Right ventricle myocardium superior (tissue), 1 donor: ENCODE data around the gene RPS21. TPM values are rescaled to one million over a fixed set of nuclear protein-coding genes. Genes with fewer than 3 reads are reported as not detected.
"Not testable (repeated sequence)": the region's sequence is repeated elsewhere in the genome, so short reads cannot be mapped to it uniquely, and the experiment has no call there.

ENCODE experiments used
- ATAC-seq: fragments of 200-7000 bp; cut with Tn5 transposase; one replicate; pipeline ENCODE4 v1.9.1; 2020; ENCODE audit warnings: mild to moderate bottlenecking; ENCODE audit not compliant: poor library complexity
- DNase-seq: peaks from one replicate; pipeline ENCODE4 v3.0.0-alpha.2; 2020
- intact Hi-C: fragments of 100-400 bp; cut with DNase I; formaldehyde crosslinking; loops from one replicate; pipeline ENCODE4 v1.11.2; 2022
- total RNA-seq: library from RNA; stranded (reverse); fragmentation: NEBNext Ultra II Directional; extraction: Animal tissue kit (Norgen Biotek cat#: 25700); gene quantifications from one replicate; pipeline ENCODE4 v1.2.1, GENCODE V29; 2021
- donor health status: DM: no; HTN: yes; CAD: no; lungs with severe emphysema.

The RPS21 gene
- total RNA-seq, 1 donor from 2014 or later: 732 TPM

DNA sequence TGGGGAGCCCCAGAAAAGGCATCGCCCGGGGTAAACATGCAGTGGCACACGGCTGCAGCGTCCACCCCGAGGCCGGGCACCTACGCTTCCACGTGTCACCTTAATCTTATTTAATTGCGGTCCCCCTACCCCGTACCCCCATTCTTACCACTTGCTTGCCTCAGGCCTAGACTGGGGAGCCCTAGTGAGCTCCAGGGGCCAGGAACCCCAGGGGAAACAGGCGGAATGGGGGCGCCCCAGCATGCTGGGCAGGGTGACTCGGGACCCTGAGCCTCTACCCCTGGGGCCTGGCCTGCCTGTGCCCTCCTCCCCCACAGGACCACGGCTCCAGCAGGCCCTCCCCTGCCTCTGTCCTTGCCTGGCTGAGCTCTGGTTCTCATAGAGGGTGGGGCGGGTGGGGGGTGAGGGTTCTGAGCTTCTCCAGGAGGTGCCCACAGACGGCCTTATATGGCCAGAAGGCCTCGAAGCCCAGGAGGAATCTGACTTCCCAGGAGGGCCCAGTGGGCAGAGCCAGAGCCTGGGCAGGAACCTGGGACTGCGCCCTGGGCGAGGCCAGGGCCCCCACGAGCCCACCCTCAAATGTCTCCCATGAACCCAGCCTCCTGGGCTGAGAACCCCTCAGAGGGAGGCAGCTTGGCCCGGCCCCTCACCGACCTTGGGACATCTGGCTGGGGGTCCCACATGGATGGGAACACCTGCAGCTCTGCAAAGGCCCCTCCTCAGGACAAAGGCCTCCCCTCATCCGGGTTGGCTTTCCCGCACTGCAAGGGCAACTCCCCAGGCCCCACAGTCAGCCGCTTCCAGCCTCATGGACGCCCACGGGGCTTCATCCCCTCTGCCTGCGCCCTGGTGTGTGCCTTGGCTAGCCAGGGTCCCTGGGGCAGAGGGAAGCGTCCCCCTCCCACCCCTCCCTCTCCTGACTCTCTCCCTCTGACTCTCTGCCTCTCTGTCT is 14.6 kb upstream of the RPS21 start:
- ATAC-seq (no peak), DNase-seq (no peak)
- intact Hi-C loops: no loop called here

DNA sequence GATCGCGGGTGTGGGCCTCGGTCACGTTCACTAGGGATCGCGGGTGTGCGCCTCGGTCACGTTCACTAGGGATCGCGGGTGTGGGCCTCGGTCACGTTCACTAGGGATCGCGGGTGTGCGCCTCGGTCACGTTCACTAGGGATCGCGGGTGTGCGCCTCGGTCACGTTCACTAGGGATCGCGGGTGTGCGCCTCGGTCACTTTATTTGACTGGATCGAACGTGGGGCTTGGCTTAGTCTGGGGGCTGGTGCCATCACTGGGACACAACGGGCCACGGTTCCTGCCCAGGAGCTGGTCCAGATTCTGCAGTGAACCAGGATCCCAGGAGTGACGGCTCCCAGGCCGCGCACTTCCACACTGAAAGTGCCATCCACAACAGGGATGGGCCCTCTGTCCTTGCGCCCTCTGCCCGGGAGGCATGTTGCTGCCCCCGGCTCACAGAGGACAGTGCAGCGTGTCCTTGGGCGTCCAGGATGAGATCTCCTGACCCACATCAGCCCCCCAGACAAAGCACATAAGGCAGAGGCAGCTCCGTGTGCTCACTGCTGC is 13.2 kb upstream of the RPS21 start:
- ATAC-seq, intact Hi-C loops, DNase-seq: not testable (repeated sequence)

DNA sequence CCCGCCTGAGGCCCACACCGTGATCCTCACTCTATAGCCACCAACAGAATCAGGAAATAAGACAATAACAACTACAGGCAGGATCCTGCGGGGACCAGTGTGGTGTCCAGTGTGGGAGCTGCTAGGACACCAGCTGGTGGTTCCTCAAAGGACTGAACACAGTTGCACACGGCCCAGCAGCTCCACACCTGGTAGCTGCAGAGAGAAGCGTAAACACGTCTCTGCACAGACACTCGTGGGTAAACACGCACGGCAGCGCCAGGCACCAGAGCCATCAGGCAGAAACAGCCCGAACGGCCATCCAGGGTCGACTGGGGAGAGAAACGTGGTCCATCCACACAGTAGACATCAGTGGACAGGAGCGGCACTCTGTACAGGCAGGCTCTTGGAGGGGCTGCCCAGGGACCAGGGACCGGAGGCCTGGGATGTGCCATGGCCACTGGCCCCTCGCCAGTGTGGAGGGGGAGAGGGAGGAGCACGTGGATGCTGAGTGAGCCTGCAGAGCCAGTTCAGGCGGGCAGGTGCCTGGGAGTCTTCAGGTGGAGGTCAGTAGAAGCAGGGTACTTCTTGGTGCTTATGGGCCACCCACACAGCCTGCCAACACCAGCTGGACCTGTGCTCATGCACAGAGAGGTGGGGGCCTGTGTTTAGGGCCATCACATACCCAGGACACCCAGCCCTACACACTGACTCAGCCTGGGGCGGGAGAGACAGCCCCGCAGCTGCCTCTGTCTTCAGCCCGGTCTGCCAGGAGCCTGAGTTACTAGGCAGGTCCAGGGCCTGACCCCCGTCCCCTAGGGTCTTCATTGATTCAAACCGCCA is 12.4 kb upstream of the RPS21 start:
- intact Hi-C loops: no loop called here
- ATAC-seq (no peak), DNase-seq (no peak)

DNA sequence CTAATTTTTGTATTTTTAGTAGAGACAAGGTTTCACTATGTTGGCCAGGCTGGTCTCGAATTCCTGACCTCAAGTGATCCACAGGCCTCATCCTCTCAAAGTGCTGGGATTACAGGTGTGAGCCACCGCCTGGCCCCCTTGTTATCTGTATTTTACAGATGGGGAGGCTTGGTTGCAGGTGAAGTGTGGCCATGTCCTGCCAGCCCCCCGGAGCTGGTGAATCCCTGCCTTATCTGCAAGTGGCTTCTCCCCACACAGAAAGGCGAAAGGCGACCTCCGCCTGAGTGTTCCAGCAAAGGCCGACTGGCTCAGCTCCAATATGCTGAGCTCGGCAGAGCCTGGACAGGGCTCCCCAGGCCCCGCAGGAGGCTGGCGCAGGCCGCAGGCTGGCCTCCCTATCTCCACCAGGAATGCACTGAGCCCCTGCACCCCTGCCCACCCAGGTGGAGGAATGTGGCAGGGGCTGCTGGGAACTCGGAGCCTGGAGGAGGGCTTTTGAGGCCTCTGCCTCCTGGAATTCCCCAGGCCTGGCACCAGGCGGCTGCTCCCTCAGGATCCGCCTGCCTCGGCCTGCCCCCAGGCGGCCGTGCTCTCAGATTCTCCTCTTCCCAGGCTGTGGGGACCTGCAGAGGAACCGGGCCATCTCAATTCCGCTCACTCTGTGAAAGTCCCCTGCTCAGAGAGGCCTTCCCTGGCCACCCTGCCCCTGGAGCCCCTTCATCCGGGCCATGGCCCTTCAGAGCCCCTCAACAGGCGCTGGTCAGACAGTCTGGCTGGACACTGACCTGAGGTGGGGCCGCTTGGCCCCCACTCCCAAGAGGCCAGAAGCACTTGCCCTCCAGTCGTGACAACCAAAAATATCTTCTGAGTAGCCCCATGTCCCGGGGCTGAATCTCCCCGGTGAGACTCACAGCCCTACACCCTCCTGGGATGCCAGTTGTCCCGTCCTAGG is 10.5 kb upstream of the RPS21 start:
- DNase-seq (peak; percentile 69), ATAC-seq (peak; percentile 83)
- intact Hi-C loops: no loop called here

DNA sequence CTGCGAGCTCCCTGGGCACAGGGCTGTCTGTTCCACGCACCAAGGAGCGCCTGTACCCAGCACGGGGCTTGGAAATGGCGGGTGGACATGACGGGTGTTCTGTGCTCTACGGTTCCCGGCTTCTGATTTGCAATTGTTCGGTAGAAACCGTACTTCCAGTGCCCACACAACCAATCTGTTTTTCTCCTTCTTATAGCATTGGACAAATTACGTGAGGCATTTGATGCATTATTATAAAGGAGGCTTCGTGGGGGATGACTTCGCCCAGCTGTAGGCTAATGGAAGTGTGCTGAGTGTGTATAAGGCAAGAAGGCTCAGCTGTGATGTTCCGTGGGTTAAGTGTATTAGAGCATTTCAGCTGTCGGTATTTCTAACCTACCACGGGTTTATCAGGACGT is 9.8 kb upstream of the RPS21 start:
- ATAC-seq: no peak

DNA sequence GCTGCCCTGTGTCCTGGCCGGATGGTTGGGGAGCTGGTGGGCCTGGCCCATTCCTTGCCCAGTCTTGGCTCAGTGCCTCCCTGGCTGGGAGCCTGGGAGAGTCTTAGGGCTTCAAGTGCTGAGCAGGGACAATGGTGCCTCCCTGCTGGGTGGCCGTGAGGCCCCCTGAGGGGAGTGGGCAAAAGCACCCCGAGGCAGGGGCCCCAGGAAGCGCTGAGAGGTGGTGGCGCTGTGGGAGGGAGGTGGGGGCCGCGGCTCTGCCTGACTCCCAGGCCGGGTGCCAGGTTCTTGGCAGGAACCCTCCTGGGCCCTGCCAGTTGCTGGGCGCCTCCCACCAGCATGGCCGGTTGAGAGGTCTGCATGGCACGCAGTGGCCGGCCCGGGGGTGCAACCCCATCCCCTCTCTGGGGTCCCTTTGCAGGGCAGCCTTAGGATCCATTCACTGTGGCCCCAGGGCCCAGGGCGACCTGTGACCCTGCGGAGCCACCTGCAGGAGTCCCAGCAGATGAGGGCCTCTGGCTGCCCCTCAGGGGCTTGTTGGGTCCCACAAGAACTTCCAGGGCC is 9.2 kb upstream of the RPS21 start:
- intact Hi-C loops: no loop called here
- ATAC-seq (peak; percentile 69), DNase-seq (peak; percentile 75)

More for the DNA sequence above, 9.8 kb upstream of the RPS21 start:
- intact Hi-C loops: no loop called here
- no peak for DNase-seq

DNA sequence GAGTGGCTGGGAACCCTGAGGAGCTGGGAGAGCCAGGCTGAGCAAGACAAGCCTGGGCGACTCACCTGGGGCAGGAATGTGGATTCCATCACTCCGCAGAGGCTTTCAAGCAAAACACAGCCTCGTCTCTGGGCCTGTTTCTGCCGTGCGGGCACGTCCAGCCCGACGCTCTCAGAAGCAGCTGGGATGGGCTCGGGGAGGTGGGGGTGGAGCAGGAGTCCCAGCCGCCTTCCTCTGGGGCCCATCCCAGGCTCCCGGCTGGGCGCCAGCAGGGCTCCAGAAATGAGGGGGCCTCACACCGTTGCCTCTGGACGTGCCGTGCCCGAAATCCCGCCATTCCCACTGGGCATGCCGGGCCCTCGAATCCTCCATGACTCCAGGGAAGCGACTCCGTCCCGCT is 8.7 kb upstream of the RPS21 start:
- ATAC-seq: no peak
- intact Hi-C loops: no loop called here
- no peak for DNase-seq

DNA sequence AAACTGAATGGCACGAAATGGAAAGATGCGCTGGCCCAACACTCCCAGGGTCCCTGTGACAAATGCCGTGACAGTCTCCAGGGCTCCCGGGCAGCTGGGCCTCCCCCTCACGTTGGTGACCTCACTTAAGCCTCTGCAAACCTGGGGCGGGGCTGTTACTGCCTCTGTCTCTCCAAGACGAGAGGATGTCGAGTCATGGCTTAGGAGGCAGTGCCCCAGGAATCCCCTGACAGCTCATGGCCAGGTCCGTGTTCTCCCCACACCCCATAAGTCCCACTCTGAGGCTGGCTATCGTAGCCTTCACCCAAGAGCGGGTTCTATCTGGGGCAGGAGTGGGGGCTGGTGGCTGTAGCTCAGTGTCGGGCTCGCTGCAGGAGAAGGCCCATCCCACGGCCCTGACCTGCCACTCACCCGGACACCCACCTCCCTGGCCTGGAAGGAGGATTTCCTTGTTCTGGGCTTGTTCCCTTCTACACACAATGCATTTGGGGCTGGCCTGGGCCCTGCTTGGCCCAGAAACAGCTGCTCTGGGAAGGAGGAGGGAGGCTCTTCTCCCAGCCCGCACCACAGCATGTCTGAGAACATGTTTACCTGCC is 5.6 kb upstream of the RPS21 start:
- DNase-seq: no peak
- intact Hi-C loops: no loop called here
- no peak for ATAC-seq

DNA sequence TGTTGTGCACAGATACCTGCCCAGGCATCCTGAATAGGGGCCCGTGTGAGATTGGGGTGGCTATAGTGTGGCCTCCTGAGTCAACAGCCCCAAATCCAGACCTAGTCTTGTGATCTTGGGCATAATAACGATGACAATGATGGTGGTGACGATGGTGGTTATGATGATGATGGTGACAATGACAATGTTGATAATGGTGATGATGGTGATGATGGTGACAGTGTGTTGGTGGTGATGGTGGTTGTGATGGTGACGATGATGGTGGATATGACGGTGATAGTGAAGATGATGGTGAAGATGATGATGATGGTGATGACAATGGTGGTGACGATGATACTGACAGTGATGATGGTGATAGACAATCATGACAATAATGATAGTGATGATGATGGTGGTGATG is 5.1 kb upstream of the RPS21 start:
- DNase-seq (no peak), ATAC-seq (no peak)
- intact Hi-C loops: loop anchor here (2.0 kb wide), 1 partner anchor 79 kb away; the partner anchor contains the start of gene ADRM1

DNA sequence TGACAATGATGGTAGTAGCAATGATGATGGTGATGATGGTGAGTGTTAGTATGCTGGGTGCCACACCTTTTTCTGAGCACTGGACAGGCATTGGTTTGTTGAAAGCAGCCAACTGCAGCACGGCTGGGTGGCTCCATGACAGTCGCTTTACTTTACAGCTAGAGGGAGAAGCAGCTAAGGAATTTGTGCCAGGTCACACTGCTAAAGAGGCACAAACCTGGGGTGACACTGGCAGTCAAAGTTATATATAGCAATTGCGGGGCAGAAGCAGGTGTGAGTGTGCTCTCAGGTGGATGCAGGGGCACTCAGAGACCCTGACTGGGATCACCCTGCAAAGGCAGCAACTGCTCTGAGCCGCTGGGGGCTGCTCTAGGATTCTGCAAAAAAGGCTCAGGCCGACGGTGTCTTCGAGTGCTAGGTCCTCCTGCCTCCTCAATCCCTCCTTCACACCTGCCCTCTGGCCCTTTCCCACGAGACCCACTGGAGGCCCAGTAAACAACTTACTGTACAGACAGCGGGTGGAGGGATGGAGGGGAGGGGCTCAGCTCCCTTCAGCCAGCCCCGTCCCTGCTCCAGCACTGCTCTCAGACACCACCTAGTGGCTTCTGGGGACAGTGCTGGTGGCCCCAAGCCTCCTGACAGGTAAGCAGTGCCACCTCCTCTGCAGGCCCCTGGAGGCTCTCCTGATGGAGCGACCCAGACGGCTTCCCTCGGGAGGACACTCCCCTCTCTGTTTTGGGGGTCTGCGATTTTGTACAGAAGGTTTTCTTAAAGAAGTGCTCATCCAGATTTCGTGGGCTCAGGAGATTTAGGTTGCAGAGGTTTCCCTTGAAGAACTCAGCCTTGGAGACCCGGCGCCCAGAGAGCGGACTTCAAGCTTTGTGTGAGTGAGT is 4.4 kb upstream of the RPS21 start:
- DNase-seq: peak; percentile 85
- intact Hi-C loops: loop anchor here (2.0 kb wide), 1 partner anchor 80 kb away; the partner anchor contains the start of gene ADRM1
- peak; percentile 73 for ATAC-seq

DNA sequence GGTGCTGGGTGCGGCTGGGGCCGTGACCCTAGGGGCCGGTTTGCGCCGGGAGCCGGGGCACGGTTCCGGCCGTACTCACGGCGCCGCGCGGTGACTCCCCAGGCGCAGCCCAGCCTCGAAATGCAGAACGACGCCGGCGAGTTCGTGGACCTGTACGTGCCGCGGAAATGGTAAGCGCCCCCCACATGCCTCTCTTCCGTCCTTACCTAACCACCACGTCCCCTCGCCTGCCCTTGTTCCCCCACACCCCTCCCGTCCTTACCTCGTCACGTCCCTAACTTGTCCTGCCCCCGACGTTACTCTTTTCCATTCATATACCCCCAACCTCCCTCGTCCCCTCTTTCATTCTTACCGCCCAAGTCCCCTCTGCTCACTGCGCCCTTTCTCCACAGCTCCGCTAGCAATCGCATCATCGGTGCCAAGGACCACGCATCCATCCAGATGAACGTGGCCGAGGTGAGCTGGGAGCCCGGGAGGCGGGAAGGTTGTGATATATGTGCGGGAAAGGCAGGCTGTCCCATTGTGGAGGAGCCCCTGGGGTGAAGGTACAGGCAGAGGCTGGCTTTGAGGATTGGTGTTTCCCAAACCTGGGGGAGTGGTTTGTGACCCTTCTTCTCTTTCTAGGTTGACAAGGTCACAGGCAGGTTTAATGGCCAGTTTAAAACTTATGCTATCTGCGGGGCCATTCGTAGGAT is 463 bp downstream of the RPS21 start:
- DNase-seq (no peak), ATAC-seq (no peak)
- intact Hi-C loops: no loop called here

DNA sequence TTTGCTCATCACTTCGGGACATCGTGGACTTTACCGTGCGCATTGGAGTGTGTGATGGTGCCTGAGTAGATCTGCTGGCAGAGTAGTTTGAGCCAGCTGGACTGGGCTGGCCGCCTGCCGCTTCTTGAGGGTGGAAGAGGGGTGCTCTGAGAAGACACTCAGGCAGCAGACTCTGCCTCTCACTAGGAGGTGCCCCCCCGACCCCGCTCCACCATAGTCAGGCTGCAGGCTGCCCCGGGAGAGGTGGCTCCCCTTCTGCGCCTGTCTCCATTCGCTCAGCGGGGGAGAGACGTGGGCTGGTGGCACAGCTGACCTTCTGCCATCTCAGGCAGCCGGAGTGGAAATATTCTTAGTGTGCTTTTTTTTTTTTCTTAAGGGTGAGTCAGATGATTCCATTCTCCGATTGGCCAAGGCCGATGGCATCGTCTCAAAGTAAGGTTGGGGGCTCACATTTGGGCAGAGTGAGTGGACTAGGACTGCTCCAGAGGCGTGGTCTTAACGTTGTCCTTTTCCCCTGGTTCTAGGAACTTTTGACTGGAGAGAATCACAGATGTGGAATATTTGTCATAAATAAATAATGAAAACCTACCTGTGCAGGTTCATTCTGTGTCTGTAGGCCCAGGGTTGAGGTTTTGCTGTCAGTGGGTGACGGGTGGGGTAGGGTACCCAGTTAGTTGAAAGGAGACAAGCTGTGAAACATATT is 1.2 kb downstream of the RPS21 start:
- ATAC-seq (no peak), DNase-seq (no peak)
- intact Hi-C loops: no loop called here

DNA sequence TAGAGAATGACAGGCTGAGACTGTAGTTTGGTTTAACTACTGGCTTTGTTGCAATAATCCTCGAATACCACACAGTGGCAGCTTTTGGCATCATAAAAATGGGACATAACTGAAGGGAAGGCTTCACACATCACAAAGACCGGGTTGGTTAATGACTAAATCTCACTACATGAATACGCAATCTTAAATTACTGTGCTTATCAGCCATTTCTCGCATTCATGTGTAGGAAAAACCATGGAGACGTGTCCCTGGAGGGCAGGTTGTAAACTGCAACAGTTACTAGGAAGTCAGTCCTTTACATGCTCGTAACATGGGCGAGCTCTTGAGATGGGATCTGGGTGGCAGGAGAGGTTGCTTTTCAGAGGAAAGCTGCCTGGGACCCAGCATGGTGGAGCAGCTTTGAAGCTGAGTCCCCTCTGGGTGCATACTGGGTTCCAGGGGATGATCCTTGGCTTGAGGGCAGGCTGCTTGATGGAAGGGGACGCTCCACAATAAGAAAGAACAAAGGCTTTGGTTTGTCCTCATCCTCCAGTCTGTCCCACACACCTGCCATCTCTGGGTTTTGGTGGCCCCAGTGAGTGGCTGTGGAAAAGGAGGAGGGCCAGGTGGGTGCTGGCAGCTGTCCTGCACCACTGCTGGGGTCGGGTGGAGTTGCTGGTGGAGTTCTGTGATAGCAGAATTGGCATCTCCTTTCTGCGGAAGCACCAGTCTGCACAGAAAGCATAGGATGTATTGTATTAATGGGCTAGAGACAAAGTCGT is 2.1 kb downstream of the RPS21 start:
- no peak for DNase-seq
- no peak for ATAC-seq
- intact Hi-C loops: no loop called here

DNA sequence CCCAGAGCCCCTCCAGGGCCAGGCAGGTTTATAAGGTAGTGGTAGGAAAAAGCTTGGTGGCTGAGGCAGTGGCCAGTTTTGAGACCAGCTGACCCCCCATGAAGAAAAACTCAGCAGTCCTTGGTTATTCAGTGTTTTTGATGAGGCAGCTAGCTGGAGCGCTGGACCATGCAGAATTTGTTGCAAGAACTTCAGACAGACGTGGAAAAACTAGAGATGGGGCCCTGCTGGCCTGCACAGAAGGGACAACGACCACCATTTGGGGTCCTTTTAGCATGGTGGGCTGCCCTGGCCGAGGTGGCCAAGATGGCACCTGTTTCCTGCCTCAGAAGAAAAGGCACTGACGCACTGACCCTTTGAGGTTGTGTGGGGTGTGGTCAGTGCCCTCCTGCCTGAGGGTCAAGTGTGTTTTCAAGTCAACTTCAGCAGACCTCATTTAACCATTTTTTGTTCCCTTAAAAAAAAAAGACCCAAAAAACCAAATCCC is 2.7 kb downstream of the RPS21 start:
- intact Hi-C loops: no loop called here
- ATAC-seq: no peak
- no peak for DNase-seq
